ENCODE data around the gene GTF3C1. TPM values are rescaled to one million over a fixed set of nuclear protein-coding genes. Genes with fewer than 3 reads are reported as not detected.

Gene GTF3C1
- total RNA-seq, 1 donor from 2014 or later = 69.2 TPM

DNA sequence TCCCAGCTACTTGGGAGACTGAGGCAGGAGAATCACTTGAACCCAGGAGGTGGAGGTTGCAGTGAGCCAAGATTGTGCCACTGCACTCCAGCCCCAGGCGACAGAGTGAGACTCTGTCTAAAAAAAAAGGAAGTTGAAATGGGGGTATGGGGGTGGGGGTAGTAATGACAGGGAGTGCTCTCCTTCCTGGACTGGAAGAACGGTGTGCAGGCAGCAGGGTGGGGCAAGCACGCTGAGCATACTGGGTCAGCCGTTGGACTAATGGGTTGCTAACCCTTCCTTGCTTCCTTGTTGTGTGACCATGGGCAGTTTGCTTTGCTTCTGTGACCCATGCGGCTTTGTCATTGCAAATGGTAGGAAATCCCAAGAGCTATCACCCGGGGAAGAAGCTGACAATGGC, 16.7 kb upstream of the GTF3C1 start:
- H3K9me3 Mint-ChIP-seq (ENCODE audit: low read depth) = no peaks in the 10 kb centered on the region
- no peak overlapping the region for H3K27ac Mint-ChIP-seq (ENCODE audit: unreplicated experiment)
- H3K27me3 Mint-ChIP-seq (ENCODE audit: low read depth) = no peaks in the 10 kb centered on the region
- H3K4me3 Mint-ChIP-seq (ENCODE audit: unreplicated experiment) = no peak overlapping the region
- no peak for DNase-seq (ENCODE audit: low spot score)
- H3K4me1 Mint-ChIP-seq (ENCODE audit: low read depth) = peaks cover 5% of the 10 kb centered on the region
- TF ChIP-seq, protein P1, sequence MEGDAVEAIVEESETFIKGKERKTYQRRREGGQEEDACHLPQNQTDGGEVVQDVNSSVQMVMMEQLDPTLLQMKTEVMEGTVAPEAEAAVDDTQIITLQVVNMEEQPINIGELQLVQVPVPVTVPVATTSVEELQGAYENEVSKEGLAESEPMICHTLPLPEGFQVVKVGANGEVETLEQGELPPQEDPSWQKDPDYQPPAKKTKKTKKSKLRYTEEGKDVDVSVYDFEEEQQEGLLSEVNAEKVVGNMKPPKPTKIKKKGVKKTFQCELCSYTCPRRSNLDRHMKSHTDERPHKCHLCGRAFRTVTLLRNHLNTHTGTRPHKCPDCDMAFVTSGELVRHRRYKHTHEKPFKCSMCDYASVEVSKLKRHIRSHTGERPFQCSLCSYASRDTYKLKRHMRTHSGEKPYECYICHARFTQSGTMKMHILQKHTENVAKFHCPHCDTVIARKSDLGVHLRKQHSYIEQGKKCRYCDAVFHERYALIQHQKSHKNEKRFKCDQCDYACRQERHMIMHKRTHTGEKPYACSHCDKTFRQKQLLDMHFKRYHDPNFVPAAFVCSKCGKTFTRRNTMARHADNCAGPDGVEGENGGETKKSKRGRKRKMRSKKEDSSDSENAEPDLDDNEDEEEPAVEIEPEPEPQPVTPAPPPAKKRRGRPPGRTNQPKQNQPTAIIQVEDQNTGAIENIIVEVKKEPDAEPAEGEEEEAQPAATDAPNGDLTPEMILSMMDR (IDR thresholded peaks at IDR 0.05) = no peak
- peaks cover 2% of the 10 kb centered on the region for H3K36me3 Mint-ChIP-seq (ENCODE audit: low read depth)

DNA sequence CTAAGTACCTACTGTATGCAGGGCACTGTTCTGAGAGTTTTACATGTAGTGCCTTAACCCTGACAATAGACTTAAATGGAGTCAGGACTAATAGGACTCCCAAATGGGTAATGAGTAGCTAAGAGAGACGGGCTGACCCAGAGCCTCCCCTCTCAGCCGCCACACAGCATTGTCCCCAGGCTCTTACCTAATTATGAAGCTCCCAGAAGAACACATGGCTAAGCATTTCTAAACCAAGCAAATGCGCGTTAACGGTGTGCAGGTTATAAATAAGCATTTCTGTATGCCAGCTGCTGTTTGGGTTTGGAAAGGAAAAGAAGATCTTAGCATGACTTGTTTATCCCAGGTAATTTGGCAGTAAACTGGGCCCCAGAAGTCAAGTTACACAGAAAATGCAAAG, 14.5 kb upstream of the GTF3C1 start:
- Mint-ChIP-seq H3K27me3 (ENCODE audit: low read depth) (no peaks in the 10 kb centered on the region), H3K9me3 (ENCODE audit: low read depth) (no peaks in the 10 kb centered on the region), H3K27ac (ENCODE audit: unreplicated experiment) (no peak overlapping the region), H3K4me1 (ENCODE audit: low read depth) (peaks cover 5% of the 10 kb centered on the region), H3K4me3 (ENCODE audit: unreplicated experiment) (no peak overlapping the region), H3K36me3 (ENCODE audit: low read depth) (peaks cover 2% of the 10 kb centered on the region)
- DNase-seq (ENCODE audit: low spot score) = no peak
- TF ChIP-seq, protein P1 (IDR thresholded peaks at IDR 0.05) = no peak

DNA sequence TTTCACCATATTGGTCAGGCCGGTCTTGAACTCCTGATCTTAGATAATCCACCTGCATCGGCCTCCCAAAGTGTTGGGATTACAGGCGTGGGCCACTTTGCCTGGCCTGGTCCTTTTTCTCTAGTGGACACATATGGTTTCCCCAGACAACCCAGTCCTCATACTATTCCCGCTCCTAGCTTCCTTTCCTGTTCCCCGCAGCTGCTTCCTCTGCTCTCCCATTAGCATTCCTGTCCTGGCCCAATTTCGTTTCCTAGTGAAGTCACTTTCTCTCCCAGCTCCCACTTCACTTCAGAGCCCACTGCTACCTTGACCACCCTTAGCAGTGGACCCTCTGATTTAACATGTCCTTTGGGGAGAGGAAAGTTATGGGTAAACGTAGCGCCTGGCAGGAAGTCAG, 11.5 kb upstream of the GTF3C1 start:
- Mint-ChIP-seq H3K27me3 (ENCODE audit: low read depth) (no peaks in the 10 kb centered on the region), H3K4me3 (ENCODE audit: unreplicated experiment) (no peak overlapping the region), H3K36me3 (ENCODE audit: low read depth) (peaks cover 3% of the 10 kb centered on the region), H3K9me3 (ENCODE audit: low read depth) (no peaks in the 10 kb centered on the region), H3K4me1 (ENCODE audit: low read depth) (peaks cover 5% of the 10 kb centered on the region), H3K27ac (ENCODE audit: unreplicated experiment) (no peak overlapping the region)
- TF ChIP-seq, protein P1 (IDR thresholded peaks at IDR 0.05) = no peak
- DNase-seq (ENCODE audit: low spot score) = no peak

DNA sequence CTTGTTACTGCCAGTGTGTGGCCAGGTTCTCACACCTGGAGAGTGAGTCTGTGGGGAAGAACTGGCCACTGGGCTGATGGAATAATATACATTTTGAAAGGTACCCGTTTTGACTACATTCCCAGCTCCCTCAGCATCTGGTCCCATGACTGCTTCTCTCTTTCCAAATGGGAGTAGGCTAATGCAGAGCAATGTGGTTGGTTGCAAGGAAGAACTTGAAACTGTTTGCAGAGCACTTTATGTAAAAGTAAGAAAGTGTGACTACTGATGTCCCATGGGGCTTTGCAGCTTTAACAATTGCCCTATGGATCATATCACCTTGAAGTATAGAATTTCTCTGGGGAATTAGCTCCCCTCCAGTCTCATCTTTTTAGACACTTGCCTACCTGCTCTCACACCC, 9.2 kb upstream of the GTF3C1 start:
- TF ChIP-seq, protein P1 (IDR thresholded peaks at IDR 0.05) = no peak
- Mint-ChIP-seq H3K27me3 (ENCODE audit: low read depth) (no peaks in the 10 kb centered on the region), H3K9me3 (ENCODE audit: low read depth) (no peaks in the 10 kb centered on the region), H3K4me3 (ENCODE audit: unreplicated experiment) (no peak overlapping the region), H3K36me3 (ENCODE audit: low read depth) (peaks cover 3% of the 10 kb centered on the region), H3K4me1 (ENCODE audit: low read depth) (no peaks in the 10 kb centered on the region), H3K27ac (ENCODE audit: unreplicated experiment) (no peak overlapping the region)
- DNase-seq (ENCODE audit: low spot score) = no peak

DNA sequence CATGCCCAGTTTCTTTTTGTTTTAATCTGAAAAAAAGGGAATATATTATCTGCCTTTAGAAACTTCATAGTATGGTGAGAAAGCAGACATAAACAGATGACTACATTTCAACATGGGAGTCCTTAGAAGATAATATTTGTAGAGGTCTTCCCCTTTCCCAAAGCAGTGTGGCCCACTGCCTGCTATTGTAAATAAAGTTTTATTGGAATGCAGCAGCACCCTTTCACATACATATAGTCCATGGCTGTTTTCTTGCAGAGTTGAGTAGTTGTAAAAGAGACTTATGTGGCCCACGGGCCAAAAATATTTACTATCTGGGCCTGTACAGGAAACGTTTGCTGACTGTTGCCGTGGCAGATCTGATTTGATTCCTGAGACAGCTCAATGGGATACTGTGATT, 8.7 kb upstream of the GTF3C1 start:
- TF ChIP-seq, protein P1 (IDR thresholded peaks at IDR 0.05) = no peak
- Mint-ChIP-seq H3K9me3 (ENCODE audit: low read depth) (no peaks in the 10 kb centered on the region), H3K4me3 (ENCODE audit: unreplicated experiment) (no peak overlapping the region)

More for the DNA sequence above, 8.7 kb upstream of the GTF3C1 start:
- H3K4me1 Mint-ChIP-seq (ENCODE audit: low read depth) = no peaks in the 10 kb centered on the region
- no peak overlapping the region for H3K27ac Mint-ChIP-seq (ENCODE audit: unreplicated experiment)
- no peak for DNase-seq (ENCODE audit: low spot score)
- peaks cover 3% of the 10 kb centered on the region for H3K36me3 Mint-ChIP-seq (ENCODE audit: low read depth)
- no peaks in the 10 kb centered on the region for H3K27me3 Mint-ChIP-seq (ENCODE audit: low read depth)

Measured in chondrocyte (in vitro differentiated cells).